CD14-positive monocyte (primary cell): ENCODE data around the gene HPS3. TPM values are rescaled to one million over a fixed set of nuclear protein-coding genes. Genes with fewer than 3 reads are reported as not detected.

ENCODE experiments used
- DNase-seq, 3 donors: peaks; one replicate each; pipeline ENCODE4 v3.0.0-alpha.2; 2011 to 2022
- H2AFZ ChIP-seq: 2 replicates; pipeline ENCODE4 v1.6.0; 2012; ENCODE audit warnings: mild to moderate bottlenecking, low read depth, low read length, inconsistent platforms; ENCODE audit not compliant: insufficient read depth, poor library complexity, severe bottlenecking
- H3K27ac ChIP-seq, 2 donors: 1 replicate in 1 of 2; 2 replicates in 1 of 2; pipeline ENCODE4 v1.5.1; 2012 to 2013; ENCODE audit warnings: low read length in 2 of 2, control low read depth in 1 of 2, inconsistent platforms in 1 of 2, low read depth in 1 of 2, mild to moderate bottlenecking in 1 of 2
- H3K27me3 ChIP-seq, 2 donors: one replicate each; pipeline versions ENCODE4 v1.6.0 to v1.6.1; 2011 to 2013; ENCODE audit warnings: low read length in 2 of 2; ENCODE audit not compliant: control insufficient read depth in 2 of 2, insufficient read depth in 2 of 2
- H3K36me3 ChIP-seq, 2 donors: replicated peaks in 1 of 2; 1 replicate in 1 of 2; 2 replicates in 1 of 2; pipeline versions ENCODE4 v1.5.1 to v1.6.1; 2012 to 2013; ENCODE audit warnings: low read length in 2 of 2, control low read depth in 1 of 2, inconsistent platforms in 1 of 2, mild to moderate bottlenecking in 1 of 2; ENCODE audit not compliant: insufficient read depth in 2 of 2, control insufficient read depth in 1 of 2
- H3K4me1 ChIP-seq, 2 donors: 1 replicate in 1 of 2; 2 replicates in 1 of 2; pipeline versions ENCODE4 v1.5.1 to v1.6.1; 2012 to 2013; ENCODE audit warnings: low read length in 2 of 2, control low read depth in 1 of 2, inconsistent platforms in 1 of 2, mild to moderate bottlenecking in 1 of 2, moderate library complexity in 1 of 2; ENCODE audit not compliant: insufficient read depth in 2 of 2, control insufficient read depth in 1 of 2
- H3K4me2 ChIP-seq: replicated peaks from 2 replicates; pipeline ENCODE3; 2012; ENCODE audit warnings: low read length, moderate library complexity, mild to moderate bottlenecking; ENCODE audit not compliant: poor library complexity, severe bottlenecking; ENCODE audit errors: extremely low read depth
- H3K4me3 ChIP-seq, 3 experiments: fragments of 200-600 bp in 1 of 3; sonication (generic) in 1 of 3; replicated peaks in 1 of 3; 1 replicate in 2 of 3; 2 replicates in 1 of 3; pipeline ENCODE4 v1.5.1; 2011 to 2013; ENCODE audit warnings: low read length in 3 of 3, mild to moderate bottlenecking in 3 of 3, control low read depth in 2 of 3, low read depth in 2 of 3, inconsistent platforms in 1 of 3, moderate library complexity in 1 of 3
- H3K79me2 ChIP-seq: 2 replicates; pipeline ENCODE4 v1.6.0; 2012; ENCODE audit warnings: mild to moderate bottlenecking, control low read depth, inconsistent platforms, low read length, moderate library complexity; ENCODE audit not compliant: insufficient read depth
- H3K9ac ChIP-seq: 2 replicates; pipeline ENCODE4 v1.6.0; 2017; ENCODE audit warnings: low read length, mild to moderate bottlenecking; ENCODE audit not compliant: insufficient read depth, poor library complexity, severe bottlenecking
- H3K9me3 ChIP-seq, 2 donors: replicated peaks in 1 of 2; 1 replicate in 1 of 2; 2 replicates in 1 of 2; pipeline versions ENCODE4 v1.5.1 to v1.6.1; 2012 to 2013; ENCODE audit warnings: low read length in 2 of 2, control low read depth in 1 of 2; ENCODE audit not compliant: control insufficient read depth in 1 of 2, insufficient read depth in 1 of 2
- H4K20me1 ChIP-seq: 2 replicates; pipeline ENCODE4 v1.6.0; 2012; ENCODE audit warnings: mild to moderate bottlenecking, low read length, control low read depth, moderate library complexity; ENCODE audit not compliant: insufficient read depth
- H3K27ac Mint-ChIP-seq, 7 donors: one replicate each; pipeline ENCODE4 v1.8.0; 2020; ENCODE audit warnings: mild to moderate bottlenecking in 7 of 7, mixed read lengths in 7 of 7, moderate library complexity in 6 of 7, inconsistent platforms in 2 of 7
- H3K27me3 Mint-ChIP-seq, 3 donors: one replicate each; pipeline ENCODE4 v1.8.0; 2021 to 2022; ENCODE audit warnings: low read depth in 3 of 3, mild to moderate bottlenecking in 3 of 3, mixed read lengths in 3 of 3, moderate library complexity in 3 of 3, inconsistent platforms in 1 of 3
- H3K36me3 Mint-ChIP-seq, 2 donors: one replicate each; pipeline ENCODE4 v1.8.0; 2020; ENCODE audit warnings: mixed read lengths in 2 of 2, inconsistent platforms in 1 of 2, mild to moderate bottlenecking in 1 of 2
- H3K4me1 Mint-ChIP-seq: one replicate; pipeline ENCODE4 v1.8.0; 2020; ENCODE audit warnings: mild to moderate bottlenecking, mixed read lengths
- H3K4me3 Mint-ChIP-seq, 2 donors: one replicate each; pipeline ENCODE4 v1.8.0; 2020; ENCODE audit warnings: mild to moderate bottlenecking in 2 of 2, mixed read lengths in 2 of 2, moderate library complexity in 1 of 2
- H3K9me3 Mint-ChIP-seq, 7 donors: one replicate each; pipeline ENCODE4 v1.8.0; 2020 to 2022; ENCODE audit warnings: mixed read lengths in 7 of 7, mild to moderate bottlenecking in 6 of 7, moderate library complexity in 6 of 7, inconsistent platforms in 2 of 7
- CTCF ChIP-seq: fragments of 200-600 bp; IDR thresholded peaks from one replicate; pipeline ENCODE4 v1.8.0; 2022; ENCODE audit warnings: antibody characterized with exemption, mild to moderate bottlenecking
- WGBS: methylation state at CpG from one replicate; pipeline ENCODE4 v1.1.5; 2013; ENCODE audit warnings: missing lambda C conversion rate; ENCODE audit not compliant: insufficient coverage; 5-methylcytosine and 5-hydroxymethylcytosine counted together
- intact Hi-C, 2 donors: fragments of 100-400 bp; cut with micrococcal nuclease; formaldehyde crosslinking; loops; one replicate each; pipeline versions ENCODE4 v1.15.0 to v1.15.1; 2023
- polyA plus RNA-seq, 3 donors: library from polyadenylated mRNA; depleted of rRNA in 1 of 3; unstranded in 2 of 3; stranded (reverse) in 1 of 3; fragments of 300-500 nt in 2 of 3; fragments of >200 nt in 1 of 3; fragmentation: Illumina TruSeq in 2 of 3; gene quantifications; 1 replicate in 2 of 3; 2 replicates in 1 of 3; pipeline ENCODE4 v1.2.3, GENCODE V29; 2012 to 2021

HPS3 gene
- polyA plus RNA-seq, 3 donors: 20.8 to 35.8 (median 34.8) TPM

- peak overlapping the region; percentile 15 for H2AFZ ChIP-seq
- peak; percentile 41 to 51 (median 50) for DNase-seq
- H3K27ac ChIP-seq: peak overlapping the region; percentile 39 to 74
- H3K79me2 ChIP-seq: peaks cover 12% of the 10 kb centered on the region
- H3K27me3 Mint-ChIP-seq: no peaks in the 10 kb centered on the region
- no peak for TF ChIP-seq CTCF
- no peaks in the 10 kb centered on the region for H4K20me1 ChIP-seq
- no peak overlapping the region for H3K9ac ChIP-seq
- intact Hi-C loops: no loop called here
- no peaks in the 10 kb centered on the region for H3K27me3 ChIP-seq
- no peak overlapping the region for H3K4me2 ChIP-seq
- peaks cover 23 to 28% of the 10 kb centered on the region in 2 donors for H3K4me1 ChIP-seq
- H3K36me3 ChIP-seq: peaks cover 44 to 74% of the 10 kb centered on the region in 2 donors
- H3K27ac Mint-ChIP-seq: peak overlapping the region in 6 of 7 donors; percentile 50 to 84 (median 68)
- H3K4me3 Mint-ChIP-seq: no peak overlapping the region
- H3K9me3 ChIP-seq: no peaks in the 10 kb centered on the region
- no peak overlapping the region for H3K4me3 ChIP-seq
- no peaks in the 10 kb centered on the region for H3K9me3 Mint-ChIP-seq
- H3K36me3 Mint-ChIP-seq: peaks cover 57 to 59% of the 10 kb centered on the region in 2 donors
- H3K4me1 Mint-ChIP-seq: peaks cover 13% of the 10 kb centered on the region
- 0% methylated on average over 2 of the region's 2 CpGs for WGBS
Observed at GRCh38 chr3:149151843-149152242, 22.4 kb downstream of the HPS3 start.

GRCh38 chr3:149152420-149152819 is 23.0 kb downstream of the HPS3 start:
- Histone ChIP-seq H3K9me3 (no peaks in the 10 kb centered on the region), H3K4me3 (no peak overlapping the region), H2AFZ (no peak overlapping the region), H3K9ac (no peak overlapping the region), H3K36me3 (peaks cover 49 to 80% of the 10 kb centered on the region in 2 donors), H3K27ac (peak overlapping the region in 1 of 2 donors; percentile 74), H4K20me1 (no peaks in the 10 kb centered on the region), H3K4me1 (peaks cover 17 to 22% of the 10 kb centered on the region in 2 donors), H3K27me3 (no peaks in the 10 kb centered on the region), H3K79me2 (peaks cover 12% of the 10 kb centered on the region), H3K4me2 (no peak overlapping the region)
- H3K27ac Mint-ChIP-seq: peak overlapping the region in 5 of 7 donors; percentile 50 to 84 (median 64)
- no peak overlapping the region for H3K4me3 Mint-ChIP-seq
- peaks cover 13% of the 10 kb centered on the region for H3K4me1 Mint-ChIP-seq
- intact Hi-C loops: no loop called here
- WGBS: 60% methylated on average over 1 of the region's 2 CpGs
- no peaks in the 10 kb centered on the region for H3K27me3 Mint-ChIP-seq
- peaks cover 60 to 62% of the 10 kb centered on the region in 2 donors for H3K36me3 Mint-ChIP-seq
- H3K9me3 Mint-ChIP-seq: no peaks in the 10 kb centered on the region
- DNase-seq: peak; percentile 27 to 53 (median 52)
- TF ChIP-seq CTCF: no peak
